T47D (cell line): ENCODE results near the gene CREB5.

Experiments used
- DNase-seq, 2 experiments: peaks; one replicate each; pipeline versions ENCODE4 v3.0.0 to v3.0.0-alpha.2; 2011 to 2012; ENCODE audit warnings: low read depth in 1 of 2, low spot score in 1 of 2
- JUND ChIP-seq: IDR thresholded peaks from 2 replicates; pipeline ENCODE4 v1.6.1; 2012; ENCODE audit warnings: low read depth
- in situ Hi-C: cut with HindIII; loops from 2 replicates; pipeline ENCODE4 v1.10.0; 2016; ENCODE audit warnings: low sequenced_read_pairs, low pct_unique_long_range_greater_than_20kb

CREB5 gene

DNA sequence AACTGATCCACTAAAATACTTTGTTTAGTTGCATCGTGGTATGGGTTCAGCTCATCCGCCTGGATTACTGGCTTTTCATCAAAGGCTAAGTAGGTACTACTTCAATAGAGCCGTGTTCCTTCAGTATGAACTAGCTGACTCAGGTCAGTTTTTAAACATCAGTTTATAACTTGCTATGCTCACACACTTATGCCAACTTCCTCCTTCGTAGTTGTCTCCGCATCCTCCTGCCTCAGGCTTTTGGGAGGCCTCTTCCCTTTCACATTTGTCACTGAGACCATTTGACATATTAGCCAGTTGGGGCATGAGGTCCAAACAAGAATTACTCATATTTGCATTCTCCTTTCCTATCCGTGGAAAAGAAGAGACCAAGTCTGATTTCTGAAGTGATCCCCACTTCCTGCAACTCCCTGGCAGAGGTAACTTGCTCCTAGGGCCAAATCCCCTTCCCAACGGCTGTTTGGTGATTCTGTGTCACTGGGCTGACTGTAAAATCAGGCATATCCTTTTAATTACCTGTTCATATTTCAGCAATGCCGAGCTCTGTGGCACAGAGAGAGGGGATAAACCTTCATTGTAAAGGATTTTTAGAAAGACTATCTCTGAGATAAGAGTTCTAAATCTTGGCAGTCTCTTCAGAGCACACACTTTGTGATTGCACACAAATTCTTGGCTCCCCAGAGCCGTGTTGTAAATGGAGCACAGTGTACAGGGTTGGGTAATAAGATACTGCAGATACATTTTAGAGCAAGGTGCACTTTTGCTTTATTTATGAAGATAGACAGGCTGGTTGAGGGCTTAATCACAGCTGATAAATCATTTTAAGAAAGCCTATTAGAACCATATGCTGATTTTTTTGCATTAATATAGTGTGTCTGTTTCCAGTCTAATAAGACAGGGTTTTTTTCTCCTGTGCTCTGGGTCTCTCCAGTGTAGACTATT is 108.0 kb downstream of the CREB5 start:
- DNase-seq: peak in 1 of 2 experiments; percentile 13
- in situ Hi-C loops: no loop called here
- TF ChIP-seq JUND: no peak

DNA sequence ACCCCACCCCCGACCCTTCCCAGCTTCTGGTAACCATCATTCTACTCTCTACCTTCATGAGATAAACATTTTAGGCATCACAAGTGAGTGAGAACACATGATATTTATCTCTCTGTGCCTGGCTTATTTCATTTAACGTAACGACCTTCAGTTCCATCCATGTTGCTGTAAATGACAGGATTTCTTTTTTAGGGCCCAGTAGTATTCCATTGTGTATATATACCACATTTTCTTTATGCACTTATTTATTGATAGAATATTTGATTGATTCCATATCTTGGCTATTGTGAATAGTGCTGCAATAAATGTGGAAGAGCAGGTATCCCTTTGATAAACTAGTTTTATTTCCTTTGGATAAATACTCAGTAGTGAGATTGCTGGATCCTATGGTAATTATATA is 112.7 kb downstream of the CREB5 start:
- in situ Hi-C loops: no loop called here
- no peak for DNase-seq
- TF ChIP-seq JUND: no peak

GRCh38 chr7:28528899-28529298 is 116.6 kb downstream of the CREB5 start:
- no peak for TF ChIP-seq JUND
- DNase-seq: no peak
- in situ Hi-C loops: no loop called here

- TF ChIP-seq JUND: no peak
- DNase-seq: no peak
- in situ Hi-C loops: no loop called here
Measured at GRCh38 chr7:28529755-28530154, 117.4 kb downstream of the CREB5 start.

- no peak for TF ChIP-seq JUND
- in situ Hi-C loops: no loop called here
- no peak for DNase-seq
Measured at GRCh38 chr7:28530175-28530802, 118.0 kb downstream of the CREB5 start.

GRCh38 chr7:28530803-28531175 is 118.5 kb downstream of the CREB5 start:
- in situ Hi-C loops: no loop called here
- no peak for TF ChIP-seq JUND
- DNase-seq: no peak

DNA sequence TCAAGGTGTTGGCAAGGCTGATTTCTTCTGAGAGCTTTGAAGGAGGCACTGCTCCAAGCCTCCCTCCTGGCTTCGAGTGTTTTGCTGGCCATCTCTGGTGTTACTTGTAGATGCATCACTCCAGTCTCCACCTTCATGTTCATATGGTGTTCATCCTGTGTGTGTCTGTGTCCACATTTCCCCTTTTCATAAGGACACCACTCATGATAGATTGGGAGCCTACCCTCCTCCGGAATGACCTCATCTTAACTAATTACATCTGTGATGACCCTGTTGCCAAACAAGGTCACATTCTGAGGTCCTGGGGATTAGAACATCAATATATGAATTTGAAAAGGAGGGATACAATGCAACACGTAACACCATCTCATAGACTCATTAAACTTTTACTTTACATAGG is 119.0 kb downstream of the CREB5 start:
- no peak for TF ChIP-seq JUND
- no peak for DNase-seq
- in situ Hi-C loops: no loop called here

DNA sequence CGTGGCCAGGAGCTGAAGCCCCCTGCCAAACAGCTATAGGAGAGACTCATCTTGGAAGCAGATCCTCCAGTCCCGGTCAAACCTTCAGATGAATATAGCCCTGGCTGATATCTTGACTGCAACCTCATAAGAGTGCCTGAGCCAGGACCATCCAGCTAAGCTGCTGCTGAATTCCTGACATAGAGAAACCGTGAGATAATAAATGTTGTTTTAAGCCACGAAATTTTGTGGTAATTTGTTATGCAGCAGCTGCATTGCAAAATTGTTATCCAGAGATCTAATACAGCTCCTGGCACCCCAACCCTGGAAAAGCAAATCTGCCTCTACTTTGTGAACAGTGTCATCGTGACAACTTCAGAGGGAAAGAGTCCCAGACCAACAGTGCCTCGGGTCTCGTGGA is 119.9 kb downstream of the CREB5 start:
- no peak for DNase-seq
- in situ Hi-C loops: no loop called here
- TF ChIP-seq JUND: no peak

DNA sequence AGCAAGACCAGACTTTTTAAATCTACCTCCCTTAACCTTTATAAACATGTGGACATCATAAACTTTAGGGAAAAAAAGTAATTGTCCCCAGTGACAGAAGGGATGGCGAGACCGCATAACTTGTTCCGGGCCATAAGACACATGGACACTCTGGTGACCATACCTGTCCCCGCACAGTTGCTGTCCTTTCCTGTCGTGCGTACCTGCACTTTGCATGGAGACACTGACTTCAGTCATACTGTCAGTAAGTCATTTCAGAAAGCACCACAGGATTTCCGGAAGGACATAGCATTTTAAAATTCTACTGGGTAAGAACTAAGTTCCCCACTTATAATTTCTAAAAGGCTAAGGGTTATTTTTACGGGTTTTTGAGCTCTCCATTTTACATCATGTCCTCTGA is 120.9 kb downstream of the CREB5 start:
- no peak for DNase-seq
- in situ Hi-C loops: no loop called here
- no peak for TF ChIP-seq JUND

DNA sequence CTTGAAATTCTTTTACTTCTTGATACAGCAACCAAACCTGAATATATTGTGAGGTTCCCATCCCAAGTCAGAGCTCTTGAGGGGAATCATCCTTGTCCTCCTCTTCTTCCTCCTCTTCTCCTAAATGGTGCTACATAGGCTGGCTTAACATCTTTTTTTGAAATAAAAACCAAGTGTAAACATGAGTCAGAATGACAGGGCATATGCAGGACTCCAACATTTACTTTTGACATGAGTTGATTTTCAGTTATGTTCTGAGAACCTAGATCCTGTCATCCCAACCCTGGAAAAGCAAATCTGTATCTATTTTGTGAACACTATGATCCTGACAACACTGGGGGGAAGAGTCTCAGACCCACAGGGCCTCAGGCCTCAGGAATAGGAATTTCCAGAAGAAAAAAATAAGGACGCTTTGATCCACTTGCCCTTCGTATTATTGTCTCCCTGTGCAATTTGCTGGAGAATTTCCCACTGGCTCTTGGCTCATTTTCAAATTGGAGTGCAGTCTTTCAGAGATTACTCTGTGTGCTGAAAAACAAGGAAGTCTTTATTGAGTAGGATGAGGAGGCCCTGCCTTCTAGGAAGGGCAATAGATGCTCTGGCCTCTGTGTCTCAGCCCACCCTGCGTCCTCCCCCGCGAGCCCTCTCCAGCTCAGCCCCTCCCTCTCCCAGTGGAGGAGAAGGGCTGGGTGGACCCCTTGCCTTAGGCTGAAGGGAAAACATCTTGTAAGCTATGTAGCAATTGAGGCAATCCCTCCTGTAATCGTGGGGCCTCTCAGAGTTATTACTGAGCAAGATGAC is 121.6 kb downstream of the CREB5 start:
- in situ Hi-C loops: no loop called here
- DNase-seq: no peak
- TF ChIP-seq JUND: no peak

DNA sequence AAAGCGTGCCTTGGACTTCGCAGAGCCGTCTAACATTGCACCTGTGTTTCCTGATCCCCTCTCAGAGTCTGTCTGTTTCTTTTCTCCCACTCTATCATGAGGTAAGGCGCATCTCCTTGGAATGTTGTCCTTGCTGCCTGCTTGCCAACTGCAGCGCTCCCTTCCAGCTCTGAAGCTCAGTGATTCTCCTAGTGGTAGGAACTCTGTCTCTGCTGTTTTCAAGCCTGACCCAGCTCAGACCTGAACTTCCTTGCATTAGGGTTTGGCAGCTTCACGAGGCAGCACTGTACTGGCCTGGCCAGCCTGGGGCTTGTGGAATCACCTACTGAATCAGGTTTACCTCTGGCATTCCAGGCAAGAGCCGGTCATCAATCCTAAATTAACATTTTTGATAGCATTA is 123.9 kb downstream of the CREB5 start:
- no peak for TF ChIP-seq JUND
- in situ Hi-C loops: no loop called here
- peak; percentile 49 to 73 for DNase-seq

DNA sequence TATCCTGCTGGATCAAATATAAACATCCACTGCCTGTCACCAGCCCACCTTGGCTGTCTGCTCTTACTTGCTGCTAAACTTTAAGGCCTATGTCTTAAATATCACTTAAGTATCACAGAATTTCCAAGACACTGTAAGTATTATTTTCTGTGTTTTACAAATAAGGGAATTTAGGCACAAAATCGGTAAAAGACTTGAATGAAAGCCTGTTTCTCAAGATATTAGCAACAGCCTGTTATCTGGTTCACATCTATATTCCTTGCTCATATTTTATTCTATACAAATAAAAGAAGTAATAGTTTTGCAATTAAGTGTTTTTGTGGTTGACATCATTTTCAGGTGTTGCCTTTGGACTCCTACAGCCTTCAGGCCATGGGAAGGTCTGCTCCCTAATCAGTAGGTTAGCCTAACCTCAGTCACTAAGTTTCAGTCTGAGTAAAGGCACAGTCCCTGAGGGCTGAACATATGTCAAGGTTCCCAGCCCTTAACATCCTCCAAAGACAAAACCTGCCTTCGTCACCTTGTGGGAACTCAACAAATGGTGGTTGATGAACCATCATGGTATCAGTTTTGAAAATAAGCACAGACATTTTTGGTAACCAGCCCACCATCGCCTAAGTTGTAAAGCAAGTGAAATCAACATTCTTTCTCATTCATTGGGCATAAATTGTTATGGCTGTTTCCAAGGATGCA is 127.1 kb downstream of the CREB5 start:
- in situ Hi-C loops: no loop called here
- no peak for DNase-seq
- TF ChIP-seq JUND: no peak

DNA sequence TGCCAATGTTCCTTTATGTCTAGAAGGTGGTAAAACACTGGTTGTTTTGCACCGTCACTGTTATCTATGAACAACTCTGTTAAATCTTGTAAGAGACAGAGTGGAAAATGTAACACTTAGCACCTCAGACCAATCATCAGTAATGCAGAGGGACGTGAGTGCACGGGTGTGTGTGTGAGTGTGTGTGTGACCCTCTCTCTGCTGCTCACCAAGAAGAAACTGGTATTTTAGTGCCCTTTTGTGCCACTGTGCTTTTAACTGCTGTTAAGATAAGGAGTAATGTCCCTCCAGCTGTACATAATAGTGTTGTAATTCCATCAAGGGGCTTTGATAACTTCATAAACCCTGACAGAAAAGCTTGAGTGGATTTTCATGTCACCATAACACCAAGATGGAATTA is 130.1 kb downstream of the CREB5 start:
- in situ Hi-C loops: no loop called here
- no peak for TF ChIP-seq JUND
- no peak for DNase-seq
